Fibroblast of lung (primary cell): ENCODE results near the gene STXBP2. TPM values are rescaled to one million over a fixed set of nuclear protein-coding genes. Genes with fewer than 3 reads are reported as not detected.

Experiments used
- DNase-seq, 2 donors: peaks; one replicate each; pipeline versions ENCODE4 v3.0.0 to v3.0.0-alpha.2; 2010; ENCODE audit warnings: low read depth in 2 of 2
- H2AFZ ChIP-seq: 2 replicates; pipeline ENCODE4 v1.5.1; 2012; ENCODE audit warnings: low read length, control low read depth, inconsistent platforms
- H3K27ac ChIP-seq: 2 replicates; pipeline ENCODE4 v1.5.1; 2011; ENCODE audit warnings: low read length, control low read depth; ENCODE audit not compliant: insufficient read depth
- H3K27me3 ChIP-seq: 2 replicates; pipeline ENCODE4 v1.5.1; 2011; ENCODE audit warnings: mild to moderate bottlenecking, low read length; ENCODE audit not compliant: control insufficient read depth, insufficient read depth
- H3K36me3 ChIP-seq: 2 replicates; pipeline ENCODE4 v1.5.1; 2011; ENCODE audit warnings: low read length; ENCODE audit not compliant: control insufficient read depth, insufficient read depth
- H3K4me1 ChIP-seq: 2 replicates; pipeline ENCODE4 v1.5.1; 2011; ENCODE audit warnings: low read length; ENCODE audit not compliant: control insufficient read depth, insufficient read depth; ENCODE audit errors: extremely low read depth
- H3K4me2 ChIP-seq: 2 replicates; pipeline ENCODE4 v1.5.1; 2011; ENCODE audit warnings: low read length, control low read depth; ENCODE audit not compliant: insufficient read depth; ENCODE audit errors: extremely low read depth
- H3K4me3 ChIP-seq, 4 experiments: fragments of 200-600 bp in 1 of 4; sonication (generic) in 1 of 4; replicated peaks in 1 of 4; 2 replicates each; pipeline ENCODE4 v1.5.1; 2011 to 2016; ENCODE audit warnings: low read length in 4 of 4, low read depth in 3 of 4, mild to moderate bottlenecking in 3 of 4, control low read depth in 2 of 4, inconsistent platforms in 1 of 4, mixed read lengths in 1 of 4; ENCODE audit not compliant: insufficient read depth in 1 of 4; ENCODE audit errors: control extremely low read depth in 1 of 4
- H3K79me2 ChIP-seq: 2 replicates; pipeline ENCODE4 v1.5.1; 2012; ENCODE audit warnings: mild to moderate bottlenecking, low read length, inconsistent platforms; ENCODE audit not compliant: control insufficient read depth, insufficient read depth
- H3K9ac ChIP-seq: 2 replicates; pipeline ENCODE4 v1.5.1; 2011; ENCODE audit warnings: mild to moderate bottlenecking, low read length, control low read depth; ENCODE audit not compliant: insufficient read depth
- H3K9me3 ChIP-seq: 2 replicates; pipeline ENCODE4 v1.5.1; 2012; ENCODE audit warnings: low read depth, low read length; ENCODE audit not compliant: control insufficient read depth, insufficient read depth
- H4K20me1 ChIP-seq: 2 replicates; pipeline ENCODE4 v1.5.1; 2011; ENCODE audit warnings: low read length; ENCODE audit not compliant: control insufficient read depth, insufficient read depth; ENCODE audit errors: extremely low read depth
- CTCF ChIP-seq, 2 donors: IDR thresholded peaks in 1 of 2; conservative IDR thresholded peaks in 1 of 2; 1 replicate in 1 of 2; 2 replicates in 1 of 2; pipeline ENCODE4 v1.5.1; 2011 to 2012; ENCODE audit warnings: low read length in 2 of 2, control low read depth in 1 of 2, inconsistent platforms in 1 of 2, low read depth in 1 of 2, mild to moderate bottlenecking in 1 of 2
- EZH2 ChIP-seq: IDR thresholded peaks from 2 replicates; pipeline ENCODE4 v1.5.1; 2012; ENCODE audit warnings: low read length, control low read depth, mild to moderate bottlenecking; ENCODE audit errors: missing control alignments
- polyA plus RNA-seq, 2 donors: library from polyadenylated mRNA; depleted of rRNA in 1 of 2; stranded (reverse) in 1 of 2; unstranded in 1 of 2; fragments of >200 nt; gene quantifications; 2 replicates each; pipeline ENCODE4 v1.2.1, GENCODE V29; 2011 to 2012; ENCODE audit warnings: missing spikeins in 1 of 2
- total RNA-seq: library from RNA; depleted of rRNA; stranded (reverse); fragments of >200 nt; gene quantifications from 2 replicates; pipeline ENCODE4 v1.2.1, GENCODE V29; 2014

STXBP2 gene
- total and polyA plus RNA-seq, 2 donors (not counting 1 experiment from before 2014, with no cell fraction given) = 4.6 TPM

GRCh38 chr19:7677669-7678311, 40.9 kb downstream of the STXBP2 start:
- Histone ChIP-seq H3K36me3 (peaks cover 4% of the 10 kb centered on the region), H3K9ac (no peak overlapping the region), H3K4me3 (no peak overlapping the region), H4K20me1 (no peaks in the 10 kb centered on the region), H3K79me2 (peaks cover 7% of the 10 kb centered on the region), H3K27me3 (peaks cover 2% of the 10 kb centered on the region), H3K9me3 (no peaks in the 10 kb centered on the region), H3K27ac (no peak overlapping the region), H3K4me1 (no peaks in the 10 kb centered on the region), H2AFZ (no peak overlapping the region), H3K4me2 (no peak overlapping the region)
- DNase-seq = no peak
- TF ChIP-seq CTCF (conservative IDR thresholded peaks at IDR 0.05 in 1 of 2, IDR thresholded peaks at IDR 0.05 in 1 of 2; ENCODE audit: low read depth in 1 of 2, low read length in 2 of 2) = no peak
- no peak for TF ChIP-seq EZH2

GRCh38 chr19:7678971-7679751, 42.3 kb downstream of the STXBP2 start:
- H3K4me3 ChIP-seq = no peak overlapping the region
- TF ChIP-seq EZH2 = no peak
- TF ChIP-seq CTCF (conservative IDR thresholded peaks at IDR 0.05 in 1 of 2, IDR thresholded peaks at IDR 0.05 in 1 of 2; ENCODE audit: low read depth in 1 of 2, low read length in 2 of 2) = no peak
- H2AFZ ChIP-seq = no peak overlapping the region
- H3K36me3 ChIP-seq = peaks cover 4% of the 10 kb centered on the region
- H3K27ac ChIP-seq = no peak overlapping the region
- no peaks in the 10 kb centered on the region for H4K20me1 ChIP-seq
- peaks cover 7% of the 10 kb centered on the region for H3K79me2 ChIP-seq
- H3K9ac ChIP-seq = no peak overlapping the region
- no peaks in the 10 kb centered on the region for H3K9me3 ChIP-seq
- DNase-seq = no peak
- peaks cover 2% of the 10 kb centered on the region for H3K27me3 ChIP-seq
- no peak overlapping the region for H3K4me2 ChIP-seq
- no peaks in the 10 kb centered on the region for H3K4me1 ChIP-seq

GRCh38 chr19:7679771-7680605, 43.1 kb downstream of the STXBP2 start:
- Histone ChIP-seq H3K4me1 (no peaks in the 10 kb centered on the region), H4K20me1 (no peaks in the 10 kb centered on the region), H2AFZ (peak overlapping the region; percentile 57), H3K27me3 (peaks cover 2% of the 10 kb centered on the region), H3K4me3 (peak overlapping the region in 2 of 4 experiments; percentile 30 to 46), H3K9me3 (no peaks in the 10 kb centered on the region), H3K36me3 (peaks cover 4% of the 10 kb centered on the region), H3K79me2 (peaks cover 7% of the 10 kb centered on the region), H3K27ac (no peak overlapping the region), H3K4me2 (peak overlapping the region; percentile 67), H3K9ac (no peak overlapping the region)
- no peak for DNase-seq
- TF ChIP-seq EZH2 (no peak), CTCF (conservative IDR thresholded peaks at IDR 0.05 in 1 of 2, IDR thresholded peaks at IDR 0.05 in 1 of 2; ENCODE audit: low read depth in 1 of 2, low read length in 2 of 2) (no peak)
